UCSD-AML1 (cell line): Measurements from ENCODE around the gene TNFAIP8L1.
A peak's percentile ranks its signal among the peaks of the same experiment; 100 is the strongest.

Source experiments
- DNase-seq: peaks from one replicate; lab custom pipeline; 2025; ENCODE audit not compliant: unreplicated experiment; lab: John Stamatoyannopoulos, UW

The TNFAIP8L1 gene

GRCh38 chr19:4647676-4648644, 8.6 kb downstream of the TNFAIP8L1 start:
- DNase-seq: peak; percentile 71

- no peak for DNase-seq
These were observed 10.2 kb downstream of the TNFAIP8L1 start for GRCh38 chr19:4649392-4650047.

- DNase-seq: no peak
These were observed 10.8 kb downstream of the TNFAIP8L1 start for GRCh38 chr19:4650159-4650558.

GRCh38 chr19:4652075-4652474, 12.8 kb downstream of the TNFAIP8L1 start:
- no peak for DNase-seq

- no peak for DNase-seq
These were observed 14.6 kb downstream of the TNFAIP8L1 start for GRCh38 chr19:4653793-4654436.

GRCh38 chr19:4654437-4655361, 15.4 kb downstream of the TNFAIP8L1 start:
- DNase-seq: peak; percentile 23

GRCh38 chr19:4656102-4656501, 16.8 kb downstream of the TNFAIP8L1 start:
- DNase-seq: no peak

GRCh38 chr19:4657262-4657661, 17.9 kb downstream of the TNFAIP8L1 start:
- no peak for DNase-seq

- DNase-seq: no peak
These were observed 18.5 kb downstream of the TNFAIP8L1 start for GRCh38 chr19:4657835-4658234.

- peak; percentile 53 for DNase-seq
These were observed 21.0 kb downstream of the TNFAIP8L1 start for GRCh38 chr19:4660181-4660791.

GRCh38 chr19:4660993-4661392, 21.7 kb downstream of the TNFAIP8L1 start:
- DNase-seq: no peak

- DNase-seq: no peak
These were observed 22.8 kb downstream of the TNFAIP8L1 start for GRCh38 chr19:4662020-4662695.

- no peak for DNase-seq
These were observed 23.5 kb downstream of the TNFAIP8L1 start for GRCh38 chr19:4662812-4663211.

GRCh38 chr19:4664642-4665041, 25.3 kb downstream of the TNFAIP8L1 start:
- DNase-seq: no peak

GRCh38 chr19:4669723-4670480, 30.6 kb downstream of the TNFAIP8L1 start, which contains the start of gene MYDGF:
Gene MYDGF (minus strand): TSS chr19:4670342. CDS start chr19:4670334, 8 bp downstream.
- DNase-seq: peak; percentile 92

GRCh38 chr19:4671185-4671851, 32.0 kb downstream of the TNFAIP8L1 start:
- no peak for DNase-seq

- DNase-seq: no peak
These were observed 33.9 kb downstream of the TNFAIP8L1 start for GRCh38 chr19:4673216-4673615.

GRCh38 chr19:4673726-4674125, 34.4 kb downstream of the TNFAIP8L1 start:
- DNase-seq: no peak
